Loucy (cell line): ENCODE measurements around the gene FOXQ1.

Source experiments
- H2AFZ ChIP-seq: fragments of 200-600 bp; sonication (generic); 2 replicates; pipeline ENCODE4 v1.6.0; 2016; ENCODE audit warnings: antibody characterized with exemption, mild to moderate bottlenecking, low read length, moderate library complexity
- H3F3A ChIP-seq: fragments of 200-600 bp; 2 replicates; pipeline ENCODE4 v1.6.0; 2016; ENCODE audit warnings: antibody characterized with exemption, low read depth, mild to moderate bottlenecking
- H3K27me3 ChIP-seq: fragments of 200-600 bp; sonication (generic); 2 replicates; pipeline ENCODE4 v1.6.1; 2014; ENCODE audit warnings: low read length, mild to moderate bottlenecking; ENCODE audit not compliant: insufficient read depth, poor library complexity, severe bottlenecking
- H3K36me3 ChIP-seq: fragments of 200-600 bp; sonication (generic); 2 replicates; pipeline ENCODE4 v1.6.1; 2016; ENCODE audit warnings: low read length; ENCODE audit not compliant: insufficient read depth
- H3K4me1 ChIP-seq: fragments of 200-600 bp; sonication (generic); 2 replicates; pipeline ENCODE4 v1.5.1; 2014; ENCODE audit warnings: low read length, mild to moderate bottlenecking; ENCODE audit not compliant: insufficient read depth, poor library complexity, severe bottlenecking
- H3K4me2 ChIP-seq: fragments of 200-600 bp; sonication (generic); 2 replicates; pipeline ENCODE4 v1.6.0; 2014; ENCODE audit warnings: antibody characterized with exemption, low read length, low read depth, mild to moderate bottlenecking; ENCODE audit not compliant: poor library complexity, severe bottlenecking
- H3K4me3 ChIP-seq: fragments of 200-600 bp; sonication (generic); 2 replicates; pipeline ENCODE4 v1.5.1; 2014; ENCODE audit warnings: low read length, mild to moderate bottlenecking, mixed read lengths; ENCODE audit not compliant: poor library complexity, severe bottlenecking
- H3K79me2 ChIP-seq: fragments of 200-600 bp; sonication (generic); 2 replicates; pipeline ENCODE4 v1.6.1; 2014; ENCODE audit warnings: low read length; ENCODE audit not compliant: insufficient read depth
- H3K9ac ChIP-seq: fragments of 200-600 bp; sonication (generic); 2 replicates; pipeline ENCODE4 v1.6.0; 2014; ENCODE audit warnings: mild to moderate bottlenecking, low read depth, low read length, moderate library complexity; ENCODE audit not compliant: poor library complexity, severe bottlenecking
- H3K9me2 ChIP-seq: fragments of 200-600 bp; sonication (generic); replicated peaks from 2 replicates; pipeline ENCODE4 v1.6.1; 2016; ENCODE audit warnings: low read depth, low read length, mixed read lengths
- H3K9me3 ChIP-seq: fragments of 200-600 bp; sonication (generic); 2 replicates; pipeline ENCODE4 v1.6.1; 2014; ENCODE audit warnings: mild to moderate bottlenecking, antibody characterized with exemption, low read length, low read depth; ENCODE audit not compliant: insufficient read depth
- H4K20me1 ChIP-seq: fragments of 200-600 bp; sonication (generic); 2 replicates; pipeline ENCODE4 v1.6.0; 2014; ENCODE audit warnings: antibody characterized with exemption, low read length, mild to moderate bottlenecking; ENCODE audit not compliant: insufficient read depth, poor library complexity, severe bottlenecking
- CTCF ChIP-seq: fragments of 200-600 bp; sonication (generic); conservative IDR thresholded peaks from 2 replicates; pipeline ENCODE4 v1.5.1; 2014; ENCODE audit warnings: mild to moderate bottlenecking, antibody characterized with exemption, low read length
- EZH2phosphoT487 ChIP-seq: fragments of 200-600 bp; IDR thresholded peaks from 2 replicates; pipeline ENCODE4 v1.6.1; 2018; ENCODE audit warnings: antibody characterized with exemption, mild to moderate bottlenecking, moderate library complexity, borderline replicate concordance

FOXQ1 gene

GRCh38 chr6:1336246-1336843 lies 24.4 kb downstream of the FOXQ1 start:
- Histone ChIP-seq H3K4me1 (peaks cover 13% of the 10 kb centered on the region), H3K36me3 (no peaks in the 10 kb centered on the region), H4K20me1 (no peaks in the 10 kb centered on the region), H3K4me3 (no peak overlapping the region), H3K79me2 (no peaks in the 10 kb centered on the region), H3K9me2 (no peaks in the 10 kb centered on the region), H3K27me3 (no peaks in the 10 kb centered on the region), H3K4me2 (no peak overlapping the region), H3K9ac (no peak overlapping the region), H3F3A (no peaks in the 10 kb centered on the region), H2AFZ (no peak overlapping the region), H3K9me3 (no peaks in the 10 kb centered on the region)
- TF ChIP-seq EZH2phosphoT487, result no peak
- TF ChIP-seq CTCF, result peak; percentile 69

DNA sequence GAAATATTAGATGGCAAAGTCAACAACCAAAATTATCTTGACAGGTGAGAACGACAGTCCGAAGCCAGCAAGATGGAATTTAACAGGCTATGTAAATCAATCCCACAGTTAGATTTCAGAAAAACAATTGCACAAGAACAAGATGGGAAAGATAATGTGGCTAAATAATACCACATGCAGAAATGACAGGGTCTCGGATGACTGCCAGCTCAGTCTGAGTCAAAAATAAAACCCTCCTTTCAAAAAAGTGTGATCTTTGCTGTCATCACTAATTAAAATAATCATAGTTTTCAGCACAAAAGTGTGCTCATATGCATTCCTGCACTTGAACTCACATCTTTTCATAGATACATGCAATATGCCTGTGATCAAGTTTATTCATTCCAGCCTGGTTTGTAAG lies 25.9 kb downstream of the FOXQ1 start:
- H3K4me1 ChIP-seq, result peaks cover 13% of the 10 kb centered on the region
- H3K27me3 ChIP-seq, result no peaks in the 10 kb centered on the region
- H3K79me2 ChIP-seq, result no peaks in the 10 kb centered on the region
- H4K20me1 ChIP-seq, result no peaks in the 10 kb centered on the region
- no peak for TF ChIP-seq CTCF
- no peak for TF ChIP-seq EZH2phosphoT487
- no peaks in the 10 kb centered on the region for H3K9me2 ChIP-seq
- H3K36me3 ChIP-seq, result no peaks in the 10 kb centered on the region
- no peak overlapping the region for H2AFZ ChIP-seq
- H3K4me3 ChIP-seq, result no peak overlapping the region
- no peaks in the 10 kb centered on the region for H3F3A ChIP-seq
- H3K9ac ChIP-seq, result no peak overlapping the region
- H3K9me3 ChIP-seq, result no peaks in the 10 kb centered on the region
- no peak overlapping the region for H3K4me2 ChIP-seq

DNA sequence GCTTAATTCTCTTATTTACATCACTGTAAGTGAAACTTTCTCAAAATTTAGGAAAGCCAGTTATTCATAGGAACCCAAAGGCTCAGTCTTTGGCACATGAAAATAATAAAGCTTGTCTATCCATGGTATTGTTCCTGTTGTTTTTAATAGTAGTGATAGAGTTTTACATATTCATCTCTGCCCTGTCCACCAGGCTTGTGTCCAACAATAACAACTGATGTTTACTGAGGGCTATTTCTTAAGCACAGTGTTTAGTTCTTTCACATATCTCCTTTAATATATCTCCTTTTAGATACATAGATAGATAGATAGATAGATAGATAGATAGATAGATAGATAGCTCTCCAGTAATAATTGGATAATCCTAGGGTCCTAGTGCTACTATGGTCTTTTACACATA lies 34.2 kb downstream of the FOXQ1 start:
- H3K27me3 ChIP-seq, result no peaks in the 10 kb centered on the region
- H4K20me1 ChIP-seq, result no peaks in the 10 kb centered on the region
- no peak overlapping the region for H3K4me3 ChIP-seq
- peaks cover 11% of the 10 kb centered on the region; the same call in 1 of the 2 replicates for H3K9me3 ChIP-seq
- H3K79me2 ChIP-seq, result no peaks in the 10 kb centered on the region
- no peaks in the 10 kb centered on the region for H3K9me2 ChIP-seq
- H3K36me3 ChIP-seq, result no peaks in the 10 kb centered on the region
- no peak overlapping the region for H3K9ac ChIP-seq
- H3K4me2 ChIP-seq, result no peak overlapping the region
- TF ChIP-seq CTCF, result no peak
- TF ChIP-seq EZH2phosphoT487, result no peak
- H3K4me1 ChIP-seq, result no peaks in the 10 kb centered on the region
- H2AFZ ChIP-seq, result no peak overlapping the region
- H3F3A ChIP-seq, result no peaks in the 10 kb centered on the region
